Liver (tissue), 3 donors: ENCODE data around the gene CRHR1.

ENCODE experiments used
- JUND ChIP-seq, 2 donors: IDR thresholded peaks; 2 replicates each; pipeline ENCODE4 v1.6.1; 2016; ENCODE audit warnings: antibody characterized with exemption in 2 of 2
- RAD21 ChIP-seq, 2 donors: IDR thresholded peaks; 2 replicates each; pipeline ENCODE4 v1.6.1; 2016; ENCODE audit warnings: antibody characterized with exemption in 2 of 2, mild to moderate bottlenecking in 2 of 2
- RXRA ChIP-seq, 2 donors: IDR thresholded peaks; 2 replicates each; pipeline ENCODE4 v1.6.1; 2017 to 2018; ENCODE audit warnings: antibody characterized with exemption in 2 of 2, mild to moderate bottlenecking in 1 of 2
- ZBTB33 ChIP-seq: IDR thresholded peaks from 2 replicates; pipeline ENCODE4 v1.6.1; 2016; ENCODE audit warnings: antibody characterized with exemption
- TF ChIP-seq, protein P1 (sequence below): fragments of 150-350 bp; IDR thresholded peaks from 2 replicates; pipeline ENCODE4 v1.5.1; 2017; ENCODE audit warnings: improper control_type of control experiment, low read depth, low read length; ENCODE audit not compliant: missing input control
- TF ChIP-seq, protein P2 (sequence below): IDR thresholded peaks from 2 replicates; pipeline ENCODE4 v1.6.1; 2016; ENCODE audit warnings: antibody characterized with exemption, mild to moderate bottlenecking
- donor health status: healthy.
- donor health status: healthy.

GRCh38 chr17:45787656-45788055 is 3.5 kb downstream of the CRHR1 start:
- TF ChIP-seq, protein P1, sequence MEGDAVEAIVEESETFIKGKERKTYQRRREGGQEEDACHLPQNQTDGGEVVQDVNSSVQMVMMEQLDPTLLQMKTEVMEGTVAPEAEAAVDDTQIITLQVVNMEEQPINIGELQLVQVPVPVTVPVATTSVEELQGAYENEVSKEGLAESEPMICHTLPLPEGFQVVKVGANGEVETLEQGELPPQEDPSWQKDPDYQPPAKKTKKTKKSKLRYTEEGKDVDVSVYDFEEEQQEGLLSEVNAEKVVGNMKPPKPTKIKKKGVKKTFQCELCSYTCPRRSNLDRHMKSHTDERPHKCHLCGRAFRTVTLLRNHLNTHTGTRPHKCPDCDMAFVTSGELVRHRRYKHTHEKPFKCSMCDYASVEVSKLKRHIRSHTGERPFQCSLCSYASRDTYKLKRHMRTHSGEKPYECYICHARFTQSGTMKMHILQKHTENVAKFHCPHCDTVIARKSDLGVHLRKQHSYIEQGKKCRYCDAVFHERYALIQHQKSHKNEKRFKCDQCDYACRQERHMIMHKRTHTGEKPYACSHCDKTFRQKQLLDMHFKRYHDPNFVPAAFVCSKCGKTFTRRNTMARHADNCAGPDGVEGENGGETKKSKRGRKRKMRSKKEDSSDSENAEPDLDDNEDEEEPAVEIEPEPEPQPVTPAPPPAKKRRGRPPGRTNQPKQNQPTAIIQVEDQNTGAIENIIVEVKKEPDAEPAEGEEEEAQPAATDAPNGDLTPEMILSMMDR = no peak
- TF ChIP-seq, protein P2, sequence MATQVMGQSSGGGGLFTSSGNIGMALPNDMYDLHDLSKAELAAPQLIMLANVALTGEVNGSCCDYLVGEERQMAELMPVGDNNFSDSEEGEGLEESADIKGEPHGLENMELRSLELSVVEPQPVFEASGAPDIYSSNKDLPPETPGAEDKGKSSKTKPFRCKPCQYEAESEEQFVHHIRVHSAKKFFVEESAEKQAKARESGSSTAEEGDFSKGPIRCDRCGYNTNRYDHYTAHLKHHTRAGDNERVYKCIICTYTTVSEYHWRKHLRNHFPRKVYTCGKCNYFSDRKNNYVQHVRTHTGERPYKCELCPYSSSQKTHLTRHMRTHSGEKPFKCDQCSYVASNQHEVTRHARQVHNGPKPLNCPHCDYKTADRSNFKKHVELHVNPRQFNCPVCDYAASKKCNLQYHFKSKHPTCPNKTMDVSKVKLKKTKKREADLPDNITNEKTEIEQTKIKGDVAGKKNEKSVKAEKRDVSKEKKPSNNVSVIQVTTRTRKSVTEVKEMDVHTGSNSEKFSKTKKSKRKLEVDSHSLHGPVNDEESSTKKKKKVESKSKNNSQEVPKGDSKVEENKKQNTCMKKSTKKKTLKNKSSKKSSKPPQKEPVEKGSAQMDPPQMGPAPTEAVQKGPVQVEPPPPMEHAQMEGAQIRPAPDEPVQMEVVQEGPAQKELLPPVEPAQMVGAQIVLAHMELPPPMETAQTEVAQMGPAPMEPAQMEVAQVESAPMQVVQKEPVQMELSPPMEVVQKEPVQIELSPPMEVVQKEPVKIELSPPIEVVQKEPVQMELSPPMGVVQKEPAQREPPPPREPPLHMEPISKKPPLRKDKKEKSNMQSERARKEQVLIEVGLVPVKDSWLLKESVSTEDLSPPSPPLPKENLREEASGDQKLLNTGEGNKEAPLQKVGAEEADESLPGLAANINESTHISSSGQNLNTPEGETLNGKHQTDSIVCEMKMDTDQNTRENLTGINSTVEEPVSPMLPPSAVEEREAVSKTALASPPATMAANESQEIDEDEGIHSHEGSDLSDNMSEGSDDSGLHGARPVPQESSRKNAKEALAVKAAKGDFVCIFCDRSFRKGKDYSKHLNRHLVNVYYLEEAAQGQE = no peak
- TF ChIP-seq ZBTB33 (no peak), RAD21 (IDR thresholded peaks at IDR 0.05) (no peak), RXRA (IDR thresholded peaks at IDR 0.05) (no peak), JUND (IDR thresholded peaks at IDR 0.05) (no peak)
